Peyer's patch (tissue), 4 donors: ENCODE measurements around the gene MT1X.

ENCODE experiments used
- POLR2A ChIP-seq, 2 donors: fragments of 450-650 bp; IDR thresholded peaks; one replicate each; pipeline ENCODE4 v1.5.1; 2017; ENCODE audit warnings: antibody characterized with exemption in 2 of 2, mild to moderate bottlenecking in 2 of 2, moderate library complexity in 2 of 2
- TF ChIP-seq, protein P1 (sequence below), 6 experiments: fragments of 450-650 bp in 4 of 6; fragments of 200-600 bp in 2 of 6; sonication (generic) in 1 of 6; IDR thresholded peaks; one replicate each; pipeline ENCODE4 v1.5.1; 2017 to 2019; ENCODE audit warnings: antibody characterized with exemption in 6 of 6, mild to moderate bottlenecking in 3 of 6, moderate library complexity in 1 of 6

DNA sequence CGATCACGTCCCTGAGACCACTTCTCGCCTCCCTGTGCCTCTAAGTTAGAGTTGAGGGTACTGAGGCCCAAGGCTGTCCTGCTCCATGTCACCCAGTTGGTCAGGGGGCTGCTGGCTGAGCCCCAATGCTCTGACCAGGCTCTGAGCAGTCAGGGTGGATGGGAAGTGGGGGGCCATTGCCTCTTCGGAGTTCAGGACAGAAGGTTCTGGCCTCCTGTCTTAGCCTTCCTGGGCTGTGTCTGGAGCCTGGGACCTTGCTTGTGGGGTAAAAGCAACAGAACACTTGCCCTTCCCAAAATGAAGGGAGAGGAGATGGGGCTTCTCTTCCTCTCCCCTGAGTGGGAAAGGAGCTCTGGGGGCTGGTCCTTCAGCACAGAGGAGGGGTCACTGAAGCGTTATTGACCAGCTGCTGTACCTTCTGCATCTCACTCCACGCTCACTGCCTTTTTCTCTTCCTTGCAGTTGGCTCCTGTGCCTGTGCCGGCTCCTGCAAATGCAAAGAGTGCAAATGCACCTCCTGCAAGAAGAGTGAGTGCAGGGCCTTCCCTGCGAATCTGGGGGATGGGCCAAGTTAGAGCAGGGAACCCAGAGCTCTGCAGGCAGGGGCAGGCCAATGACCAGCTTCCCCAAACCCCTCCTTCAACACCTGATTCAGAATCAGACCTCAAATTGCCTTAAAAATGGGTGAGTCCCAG lies 580 bp downstream of the MT1X start:
- TF ChIP-seq POLR2A (IDR thresholded peaks at IDR 0.05), result no peak
- TF ChIP-seq, protein P1, sequence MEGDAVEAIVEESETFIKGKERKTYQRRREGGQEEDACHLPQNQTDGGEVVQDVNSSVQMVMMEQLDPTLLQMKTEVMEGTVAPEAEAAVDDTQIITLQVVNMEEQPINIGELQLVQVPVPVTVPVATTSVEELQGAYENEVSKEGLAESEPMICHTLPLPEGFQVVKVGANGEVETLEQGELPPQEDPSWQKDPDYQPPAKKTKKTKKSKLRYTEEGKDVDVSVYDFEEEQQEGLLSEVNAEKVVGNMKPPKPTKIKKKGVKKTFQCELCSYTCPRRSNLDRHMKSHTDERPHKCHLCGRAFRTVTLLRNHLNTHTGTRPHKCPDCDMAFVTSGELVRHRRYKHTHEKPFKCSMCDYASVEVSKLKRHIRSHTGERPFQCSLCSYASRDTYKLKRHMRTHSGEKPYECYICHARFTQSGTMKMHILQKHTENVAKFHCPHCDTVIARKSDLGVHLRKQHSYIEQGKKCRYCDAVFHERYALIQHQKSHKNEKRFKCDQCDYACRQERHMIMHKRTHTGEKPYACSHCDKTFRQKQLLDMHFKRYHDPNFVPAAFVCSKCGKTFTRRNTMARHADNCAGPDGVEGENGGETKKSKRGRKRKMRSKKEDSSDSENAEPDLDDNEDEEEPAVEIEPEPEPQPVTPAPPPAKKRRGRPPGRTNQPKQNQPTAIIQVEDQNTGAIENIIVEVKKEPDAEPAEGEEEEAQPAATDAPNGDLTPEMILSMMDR (IDR thresholded peaks at IDR 0.05), result no peak
